Uterus (tissue), 2 donors: ENCODE measurements around the gene ROGDI.

Experiments
- POLR2A ChIP-seq, 2 donors: fragments of 450-650 bp; IDR thresholded peaks; one replicate each; pipeline ENCODE4 v1.6.1; 2016; ENCODE audit warnings: antibody characterized with exemption in 2 of 2, mild to moderate bottlenecking in 1 of 2, moderate library complexity in 1 of 2
- TF ChIP-seq, protein P1 (sequence below), 4 experiments: fragments of 200-600 bp in 2 of 4; fragments of 450-650 bp in 2 of 4; sonication (generic) in 2 of 4; IDR thresholded peaks; one replicate each; pipeline ENCODE4 v1.5.1; 2016 to 2019; ENCODE audit warnings: antibody characterized with exemption in 4 of 4, mild to moderate bottlenecking in 2 of 4, moderate library complexity in 1 of 4

- TF ChIP-seq, protein P1, sequence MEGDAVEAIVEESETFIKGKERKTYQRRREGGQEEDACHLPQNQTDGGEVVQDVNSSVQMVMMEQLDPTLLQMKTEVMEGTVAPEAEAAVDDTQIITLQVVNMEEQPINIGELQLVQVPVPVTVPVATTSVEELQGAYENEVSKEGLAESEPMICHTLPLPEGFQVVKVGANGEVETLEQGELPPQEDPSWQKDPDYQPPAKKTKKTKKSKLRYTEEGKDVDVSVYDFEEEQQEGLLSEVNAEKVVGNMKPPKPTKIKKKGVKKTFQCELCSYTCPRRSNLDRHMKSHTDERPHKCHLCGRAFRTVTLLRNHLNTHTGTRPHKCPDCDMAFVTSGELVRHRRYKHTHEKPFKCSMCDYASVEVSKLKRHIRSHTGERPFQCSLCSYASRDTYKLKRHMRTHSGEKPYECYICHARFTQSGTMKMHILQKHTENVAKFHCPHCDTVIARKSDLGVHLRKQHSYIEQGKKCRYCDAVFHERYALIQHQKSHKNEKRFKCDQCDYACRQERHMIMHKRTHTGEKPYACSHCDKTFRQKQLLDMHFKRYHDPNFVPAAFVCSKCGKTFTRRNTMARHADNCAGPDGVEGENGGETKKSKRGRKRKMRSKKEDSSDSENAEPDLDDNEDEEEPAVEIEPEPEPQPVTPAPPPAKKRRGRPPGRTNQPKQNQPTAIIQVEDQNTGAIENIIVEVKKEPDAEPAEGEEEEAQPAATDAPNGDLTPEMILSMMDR (IDR thresholded peaks at IDR 0.05): no peak
- TF ChIP-seq POLR2A (IDR thresholded peaks at IDR 0.05): no peak
Observed at GRCh38 chr16:4777339-4778049, 24.9 kb downstream of the ROGDI start.
